ENCODE measurements around the gene USF3.

DNA sequence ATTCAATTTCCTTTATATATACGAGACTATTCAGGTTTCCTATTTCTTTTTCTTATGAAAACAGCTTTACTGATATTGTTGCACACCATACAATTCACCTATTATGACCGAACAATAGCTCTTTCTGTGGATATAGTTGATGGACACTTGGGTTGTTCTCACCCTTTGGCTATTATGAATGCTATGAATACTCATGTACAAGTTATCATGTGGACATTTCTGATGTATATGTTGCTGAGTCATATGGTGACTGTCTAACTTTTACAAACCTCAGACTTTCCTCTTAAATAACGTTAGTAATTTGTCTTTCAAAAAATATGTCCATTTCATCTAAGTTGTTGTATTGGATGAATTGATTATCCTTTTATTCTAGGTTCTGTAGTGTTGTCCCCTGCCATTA, 15.7 kb upstream of the USF3 start:
- TF ChIP-seq, protein P1, sequence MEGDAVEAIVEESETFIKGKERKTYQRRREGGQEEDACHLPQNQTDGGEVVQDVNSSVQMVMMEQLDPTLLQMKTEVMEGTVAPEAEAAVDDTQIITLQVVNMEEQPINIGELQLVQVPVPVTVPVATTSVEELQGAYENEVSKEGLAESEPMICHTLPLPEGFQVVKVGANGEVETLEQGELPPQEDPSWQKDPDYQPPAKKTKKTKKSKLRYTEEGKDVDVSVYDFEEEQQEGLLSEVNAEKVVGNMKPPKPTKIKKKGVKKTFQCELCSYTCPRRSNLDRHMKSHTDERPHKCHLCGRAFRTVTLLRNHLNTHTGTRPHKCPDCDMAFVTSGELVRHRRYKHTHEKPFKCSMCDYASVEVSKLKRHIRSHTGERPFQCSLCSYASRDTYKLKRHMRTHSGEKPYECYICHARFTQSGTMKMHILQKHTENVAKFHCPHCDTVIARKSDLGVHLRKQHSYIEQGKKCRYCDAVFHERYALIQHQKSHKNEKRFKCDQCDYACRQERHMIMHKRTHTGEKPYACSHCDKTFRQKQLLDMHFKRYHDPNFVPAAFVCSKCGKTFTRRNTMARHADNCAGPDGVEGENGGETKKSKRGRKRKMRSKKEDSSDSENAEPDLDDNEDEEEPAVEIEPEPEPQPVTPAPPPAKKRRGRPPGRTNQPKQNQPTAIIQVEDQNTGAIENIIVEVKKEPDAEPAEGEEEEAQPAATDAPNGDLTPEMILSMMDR (IDR thresholded peaks at IDR 0.05; ENCODE audit: low read depth, low read length, missing input control) = no peak
- TF ChIP-seq RAD21 (IDR thresholded peaks at IDR 0.05) (no peak), YY1 (IDR thresholded peaks at IDR 0.05) (no peak), JUND (IDR thresholded peaks at IDR 0.05) (no peak)
- TF ChIP-seq, protein P2, sequence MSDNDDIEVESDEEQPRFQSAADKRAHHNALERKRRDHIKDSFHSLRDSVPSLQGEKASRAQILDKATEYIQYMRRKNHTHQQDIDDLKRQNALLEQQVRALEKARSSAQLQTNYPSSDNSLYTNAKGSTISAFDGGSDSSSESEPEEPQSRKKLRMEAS (IDR thresholded peaks at IDR 0.05) = no peak

Measured in liver (tissue), 3 donors.